Pancreas (tissue), 10 donors: ENCODE data around the gene CMTM8. TPM values are rescaled to one million over a fixed set of nuclear protein-coding genes. Genes with fewer than 3 reads are reported as not detected.

Experiments
- ATAC-seq, 4 donors: fragments of 200-7000 bp; cut with Tn5 transposase; one replicate each; pipeline versions ENCODE4 v1.8.0 to v1.9.1; 2020; ENCODE audit warnings: mild to moderate bottlenecking in 4 of 4, moderate library complexity in 4 of 4
- DNase-seq, 6 donors: peaks; one replicate each; pipeline ENCODE4 v3.0.0-alpha.2; 2020
- FAIRE-seq: peaks from 2 replicates; lab custom pipeline; 2012; peaks lifted over from hg19 to GRCh38; lab: Jason Lieb, UNC
- H3K27ac ChIP-seq, 4 donors: fragments of 200-600 bp; sonication (generic); 1 replicate in 3 of 4; 2 replicates in 1 of 4; pipeline versions ENCODE4 v1.5.0 to v1.8.0; 2020
- H3K27me3 ChIP-seq, 4 donors: fragments of 200-600 bp; one replicate each; pipeline ENCODE4 v1.8.0; 2021
- H3K36me3 ChIP-seq, 3 donors: fragments of 200-600 bp; sonication (generic) in 1 of 3; one replicate each; pipeline versions ENCODE4 v1.5.0 to v1.8.0; 2020 to 2021
- H3K4me1 ChIP-seq, 3 donors: fragments of 200-600 bp; one replicate each; pipeline ENCODE4 v1.8.0; 2021
- H3K4me3 ChIP-seq, 4 donors: fragments of 200-600 bp; sonication (generic) in 2 of 4; one replicate each; pipeline versions ENCODE4 v1.5.0 to v1.8.0; 2020 to 2021
- H3K9me3 ChIP-seq, 4 donors: fragments of 200-600 bp; one replicate each; pipeline ENCODE4 v1.8.0; 2021
- CTCF ChIP-seq, 4 donors: fragments of 200-600 bp; sonication (generic) in 3 of 4; IDR thresholded peaks; one replicate each; pipeline versions ENCODE4 v1.5.0 to v1.8.0; 2021; ENCODE audit warnings: antibody characterized with exemption in 4 of 4
- WGBS, 2 donors: extraction: QIAGEN DNeasy Blood & Tissue Kit; methylation state at CpG; one replicate each; pipeline ENCODE4 v1.1.7; 2013; 5-methylcytosine and 5-hydroxymethylcytosine counted together
- intact Hi-C, 3 donors: fragments of 100-400 bp; cut with DNase I; formaldehyde crosslinking; loops; one replicate each; pipeline versions ENCODE4 v1.11.1 to v1.14.2; 2022
- polyA plus RNA-seq, 2 donors: library from polyadenylated mRNA; stranded (reverse); fragments of 200-250 nt; gene quantifications; one replicate each; pipeline ENCODE4 v1.2.3, GENCODE V29; 2013
- total RNA-seq, 6 donors: library from RNA; stranded (reverse); fragmentation: NEBNext Ultra II Directional in 4 of 6; extraction: Animal tissue kit (Norgen Biotek cat#: 25700) in 4 of 6; gene quantifications; one replicate each; pipeline versions ENCODE4 v1.2.1 to v1.2.4, GENCODE V29; 2021 to 2023
- donor health status: healthy with polysubstance abuse.
- donor health status: DM: no; HTN: no; CAD: no; lungs with moderate emphysema.
- donor health status: DM: no; HTN: no; CAD: no.
- donor health status: control.
- donor health status: control.
- donor health status: Bipolar disorder and iron deficiency.
- donor health status: DM: yes; HTN: yes; CAD: no.
- donor health status: DM: no; HTN: no; CAD: no.
- donor health status: DM: no; HTN: no; CAD: no.
- donor health status: DM: yes; HTN: yes; CAD: no.

CMTM8 gene
- total and polyA plus RNA-seq, 8 donors, result 11.0 to 23.7 (median 16.7) TPM

- ATAC-seq, result peak; percentile 58 to 79 (median 63)
- 51% methylated on average over 2 of the region's 2 CpGs for WGBS, 2 donors
- no peaks in the 10 kb centered on the region for H3K27me3 ChIP-seq
- peaks cover 17 to 26% (median 21%) of the 10 kb centered on the region in 3 donors for H3K4me1 ChIP-seq
- no peak overlapping the region for H3K4me3 ChIP-seq
- no peak overlapping the region for H3K27ac ChIP-seq
- no peak for FAIRE-seq
- H3K9me3 ChIP-seq, result no peaks in the 10 kb centered on the region
- DNase-seq, result peak in 3 of 6 donors; percentile 28 to 54 (median 38)
- intact Hi-C loops, result no loop called here
- no peaks in the 10 kb centered on the region for H3K36me3 ChIP-seq
- TF ChIP-seq CTCF (IDR thresholded peaks at IDR 0.05), result no peak
Observed at GRCh38 chr3:32217339-32217738, 21.1 kb upstream of the CMTM8 start.

GRCh38 chr3:32219537-32219936 lies 18.9 kb upstream of the CMTM8 start:
- DNase-seq, result no peak
- Histone ChIP-seq H3K27me3 (no peaks in the 10 kb centered on the region), H3K27ac (no peak overlapping the region), H3K4me3 (no peak overlapping the region), H3K4me1 (peaks cover 17 to 26% (median 21%) of the 10 kb centered on the region in 3 donors), H3K9me3 (no peaks in the 10 kb centered on the region), H3K36me3 (no peaks in the 10 kb centered on the region)
- no peak for TF ChIP-seq CTCF (IDR thresholded peaks at IDR 0.05)
- 95 to 100% methylated on average over 4 of the region's 4 CpGs for WGBS, 2 donors
- no peak for ATAC-seq
- intact Hi-C loops, result no loop called here
- FAIRE-seq, result no peak

- Histone ChIP-seq H3K9me3 (no peaks in the 10 kb centered on the region), H3K27me3 (no peaks in the 10 kb centered on the region), H3K4me1 (peaks cover 17 to 26% (median 21%) of the 10 kb centered on the region in 3 donors), H3K4me3 (no peak overlapping the region), H3K27ac (no peak overlapping the region), H3K36me3 (no peaks in the 10 kb centered on the region)
- no peak for DNase-seq
- intact Hi-C loops, result no loop called here
- WGBS, 2 donors, result 98 to 100% methylated on average over 1 of the region's 1 CpG
- no peak for ATAC-seq
- no peak for TF ChIP-seq CTCF (IDR thresholded peaks at IDR 0.05)
- no peak for FAIRE-seq
Observed at GRCh38 chr3:32220006-32220405, 18.5 kb upstream of the CMTM8 start.

- no peak for FAIRE-seq
- no peaks in the 10 kb centered on the region for H3K36me3 ChIP-seq
- H3K27me3 ChIP-seq, result no peaks in the 10 kb centered on the region
- intact Hi-C loops, result no loop called here
- no peak overlapping the region for H3K27ac ChIP-seq
- H3K4me1 ChIP-seq, result no peaks in the 10 kb centered on the region
- WGBS, 2 donors, result 91 to 95% methylated on average over 3 of the region's 3 CpGs
- H3K4me3 ChIP-seq, result no peak overlapping the region
- DNase-seq, result no peak
- ATAC-seq, result no peak
- no peak for TF ChIP-seq CTCF (IDR thresholded peaks at IDR 0.05)
- no peaks in the 10 kb centered on the region for H3K9me3 ChIP-seq
Observed at GRCh38 chr3:32222950-32223349, 15.5 kb upstream of the CMTM8 start.

GRCh38 chr3:32224016-32224516 lies 14.4 kb upstream of the CMTM8 start:
- no peak for TF ChIP-seq CTCF (IDR thresholded peaks at IDR 0.05)
- intact Hi-C loops, result no loop called here
- H3K36me3 ChIP-seq, result no peaks in the 10 kb centered on the region
- H3K9me3 ChIP-seq, result no peaks in the 10 kb centered on the region
- H3K4me1 ChIP-seq, result no peaks in the 10 kb centered on the region
- H3K4me3 ChIP-seq, result no peak overlapping the region
- FAIRE-seq (no peak), ATAC-seq (no peak), DNase-seq (no peak)
- 56 to 64% methylated on average over 5 of the region's 5 CpGs for WGBS, 2 donors
- no peak overlapping the region for H3K27ac ChIP-seq
- H3K27me3 ChIP-seq, result no peaks in the 10 kb centered on the region
